Activated CD8-positive, alpha-beta memory T cell treated with anti-CD3 and anti-CD28 coated beads, Interleukin-2, amount 50 U/mL, for 24 hours (primary cell): ENCODE measurements around the gene ADAM33.
A peak's percentile ranks its signal among the peaks of the same experiment; 100 is the strongest.

ENCODE experiments used
- DNase-seq: peaks from one replicate; pipeline ENCODE4 v3.0.0-alpha.2; 2020; ENCODE audit errors: extremely low read depth

The ADAM33 gene, protein sequence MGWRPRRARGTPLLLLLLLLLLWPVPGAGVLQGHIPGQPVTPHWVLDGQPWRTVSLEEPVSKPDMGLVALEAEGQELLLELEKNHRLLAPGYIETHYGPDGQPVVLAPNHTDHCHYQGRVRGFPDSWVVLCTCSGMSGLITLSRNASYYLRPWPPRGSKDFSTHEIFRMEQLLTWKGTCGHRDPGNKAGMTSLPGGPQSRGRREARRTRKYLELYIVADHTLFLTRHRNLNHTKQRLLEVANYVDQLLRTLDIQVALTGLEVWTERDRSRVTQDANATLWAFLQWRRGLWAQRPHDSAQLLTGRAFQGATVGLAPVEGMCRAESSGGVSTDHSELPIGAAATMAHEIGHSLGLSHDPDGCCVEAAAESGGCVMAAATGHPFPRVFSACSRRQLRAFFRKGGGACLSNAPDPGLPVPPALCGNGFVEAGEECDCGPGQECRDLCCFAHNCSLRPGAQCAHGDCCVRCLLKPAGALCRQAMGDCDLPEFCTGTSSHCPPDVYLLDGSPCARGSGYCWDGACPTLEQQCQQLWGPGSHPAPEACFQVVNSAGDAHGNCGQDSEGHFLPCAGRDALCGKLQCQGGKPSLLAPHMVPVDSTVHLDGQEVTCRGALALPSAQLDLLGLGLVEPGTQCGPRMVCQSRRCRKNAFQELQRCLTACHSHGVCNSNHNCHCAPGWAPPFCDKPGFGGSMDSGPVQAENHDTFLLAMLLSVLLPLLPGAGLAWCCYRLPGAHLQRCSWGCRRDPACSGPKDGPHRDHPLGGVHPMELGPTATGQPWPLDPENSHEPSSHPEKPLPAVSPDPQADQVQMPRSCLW

DNA sequence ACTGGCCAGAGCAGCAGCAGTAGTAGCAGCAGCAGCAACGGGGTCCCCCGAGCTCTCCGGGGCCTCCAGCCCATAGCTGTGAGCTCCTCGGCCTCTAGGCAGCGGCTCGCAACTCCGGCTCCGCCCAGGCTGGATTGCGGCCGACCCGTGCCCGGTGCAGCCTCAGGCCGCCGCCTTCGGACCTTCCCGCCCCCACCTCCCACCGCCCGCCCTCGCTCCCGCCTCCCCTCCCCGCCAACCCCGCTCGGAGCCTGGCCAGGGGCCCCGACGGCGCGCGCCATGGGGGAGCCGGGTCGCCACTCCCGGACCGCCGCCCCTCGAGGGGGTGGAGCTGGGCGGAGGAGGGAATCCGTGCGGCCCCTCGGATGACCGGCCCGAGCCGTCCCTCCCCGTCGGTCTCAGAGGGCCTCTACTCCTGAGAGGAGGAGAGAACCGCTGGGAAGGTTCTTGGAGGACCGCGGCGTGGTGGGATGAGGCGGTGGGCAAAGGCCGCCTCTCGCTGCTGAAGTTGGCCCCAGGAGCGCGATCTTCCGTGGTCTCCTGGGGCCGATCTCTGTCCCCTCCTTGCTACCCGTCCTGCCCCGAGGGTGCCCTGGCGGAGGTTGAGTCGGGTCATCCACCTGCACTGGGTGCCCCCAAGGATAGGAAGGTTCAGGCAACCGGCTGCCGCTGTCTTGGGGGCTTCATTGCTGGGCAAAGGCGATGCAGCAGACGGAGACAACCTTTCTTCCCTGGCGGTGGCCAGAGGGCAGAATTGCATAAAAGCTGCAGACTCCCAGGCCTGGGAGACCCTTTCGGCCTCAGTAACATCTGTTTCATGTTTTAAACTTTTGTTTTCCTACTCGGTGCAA is at the start of gene ADAM33:
TSS of gene ADAM33 (minus strand) at position 80 of the 851 bp plus-strand sequence. CDS start at position 74, 6 bp downstream.
- no peak for DNase-seq

GRCh38 chr20:3730803-3731672 is 49.2 kb upstream of the ADAM33 start:
- DNase-seq: no peak

DNA sequence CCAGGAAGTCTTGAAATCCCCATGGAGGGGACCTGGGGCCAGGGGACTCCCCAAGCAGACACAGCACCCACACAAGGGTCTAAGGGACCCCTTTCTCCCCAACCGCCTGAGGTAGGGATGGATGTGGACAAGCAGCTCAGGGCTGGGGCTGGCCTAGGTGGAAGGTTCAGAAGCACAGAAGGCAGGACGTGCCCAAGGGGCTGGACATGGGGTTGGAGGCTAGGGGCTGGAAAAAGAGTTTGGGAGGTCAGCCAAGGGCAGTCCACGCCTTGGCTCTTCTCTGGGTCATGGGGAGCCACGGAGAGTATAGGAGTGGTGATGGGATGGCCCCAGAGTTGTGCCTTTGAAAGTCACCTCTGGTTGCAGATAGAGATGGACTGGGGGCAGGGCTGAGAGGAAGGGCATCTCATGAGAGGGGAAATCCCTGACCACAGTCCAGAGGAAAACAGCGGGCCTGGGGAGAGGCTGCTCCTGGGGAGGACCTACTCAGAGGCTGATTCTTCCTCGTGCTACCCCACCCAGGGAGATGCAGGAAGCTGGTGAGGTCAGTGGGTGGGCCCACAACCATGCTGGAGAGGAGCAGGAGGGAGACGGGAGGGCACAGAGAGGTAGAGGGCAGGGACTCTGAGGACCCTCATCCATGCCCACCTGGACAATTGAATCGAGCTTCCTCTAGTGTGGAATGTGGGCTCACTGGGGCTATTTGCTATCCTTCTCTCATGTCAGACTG is 48.2 kb upstream of the ADAM33 start:
- DNase-seq: no peak

DNA sequence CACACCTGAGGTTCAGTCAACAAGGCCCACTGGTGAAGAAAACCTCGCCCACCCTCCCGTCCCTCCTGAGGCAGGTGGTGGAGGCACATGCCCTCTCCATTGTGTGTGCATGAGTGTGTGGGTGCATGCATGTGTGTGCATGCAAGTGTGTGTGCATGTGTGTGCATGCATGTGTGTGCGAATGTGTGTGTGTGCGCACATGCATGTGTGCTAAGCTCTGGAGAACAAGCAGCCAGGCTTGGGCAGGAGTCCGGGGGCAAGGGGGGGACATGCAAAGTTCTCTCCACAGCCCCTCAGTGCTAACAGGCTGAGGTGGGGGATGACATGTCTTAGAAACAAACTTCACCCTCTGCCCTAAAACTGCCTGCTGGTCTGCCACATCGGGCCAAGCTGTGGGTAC is 47.6 kb upstream of the ADAM33 start:
- DNase-seq: no peak

- no peak for DNase-seq
These were observed 47.1 kb upstream of the ADAM33 start for GRCh38 chr20:3728876-3729275.

GRCh38 chr20:3728354-3728753 is 46.5 kb upstream of the ADAM33 start:
- DNase-seq: no peak

- no peak for DNase-seq
These were observed 45.7 kb upstream of the ADAM33 start for GRCh38 chr20:3727401-3728021.

DNA sequence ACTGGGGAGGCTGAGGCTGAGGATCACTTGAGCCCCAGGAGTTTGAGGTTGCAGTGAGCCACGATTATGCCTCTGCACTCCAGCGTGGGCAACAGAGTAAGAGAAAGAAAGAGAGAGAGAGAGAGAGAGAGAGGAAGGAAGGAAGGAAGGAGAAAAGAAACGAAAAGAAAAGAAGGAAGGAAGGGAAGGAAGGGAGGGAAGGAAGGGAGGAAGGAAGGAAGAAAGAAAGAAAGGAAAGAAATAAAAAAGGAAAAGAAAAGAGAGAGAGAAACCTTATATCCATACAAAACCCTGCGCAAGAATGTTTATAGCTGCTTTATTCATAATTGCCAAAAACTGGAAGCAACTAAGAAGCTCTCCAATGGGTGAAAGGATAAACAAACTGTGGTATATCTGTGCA is 42.5 kb upstream of the ADAM33 start:
- no peak for DNase-seq

DNA sequence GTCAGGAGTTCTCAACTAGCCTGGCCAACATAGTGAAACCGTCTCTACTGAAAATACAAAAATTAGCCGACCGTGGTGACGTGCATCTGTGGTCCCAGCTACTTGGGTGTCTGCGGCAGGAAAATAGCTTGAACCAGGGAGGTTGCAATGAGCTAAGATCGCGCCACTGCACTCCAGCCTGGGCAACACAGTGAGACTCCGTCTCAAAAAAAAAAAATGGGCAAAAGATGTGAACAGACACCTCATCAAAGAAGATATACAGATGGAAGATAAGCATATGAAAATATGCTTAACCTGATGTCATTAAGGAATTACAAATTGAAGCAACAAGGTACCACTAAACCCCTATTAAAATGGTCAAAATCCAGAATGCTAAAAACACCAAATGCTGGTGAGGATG is 41.5 kb upstream of the ADAM33 start:
- DNase-seq: no peak

DNA sequence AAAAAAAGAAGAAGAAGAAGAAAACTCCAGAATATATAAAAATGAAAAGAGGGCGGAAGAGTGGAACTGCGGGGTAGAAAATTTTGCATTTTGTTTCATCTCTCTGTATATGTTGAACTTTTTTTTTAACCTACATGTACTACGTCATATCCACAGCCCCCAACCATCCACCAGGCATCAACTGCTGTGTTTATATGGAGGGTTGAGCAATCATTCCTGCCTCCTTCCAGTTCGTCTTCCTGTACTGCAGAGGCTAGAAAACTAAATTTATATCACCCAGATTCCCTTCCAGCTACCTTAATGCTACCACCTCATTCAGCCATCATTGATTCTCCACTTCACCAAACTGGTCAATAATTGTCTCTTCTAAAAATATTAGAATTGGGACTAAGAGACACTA is 40.1 kb upstream of the ADAM33 start:
- no peak for DNase-seq

- no peak for DNase-seq
These were observed 38.8 kb upstream of the ADAM33 start for GRCh38 chr20:3720626-3721025.

GRCh38 chr20:3720068-3720467 is 38.3 kb upstream of the ADAM33 start:
- no peak for DNase-seq

DNA sequence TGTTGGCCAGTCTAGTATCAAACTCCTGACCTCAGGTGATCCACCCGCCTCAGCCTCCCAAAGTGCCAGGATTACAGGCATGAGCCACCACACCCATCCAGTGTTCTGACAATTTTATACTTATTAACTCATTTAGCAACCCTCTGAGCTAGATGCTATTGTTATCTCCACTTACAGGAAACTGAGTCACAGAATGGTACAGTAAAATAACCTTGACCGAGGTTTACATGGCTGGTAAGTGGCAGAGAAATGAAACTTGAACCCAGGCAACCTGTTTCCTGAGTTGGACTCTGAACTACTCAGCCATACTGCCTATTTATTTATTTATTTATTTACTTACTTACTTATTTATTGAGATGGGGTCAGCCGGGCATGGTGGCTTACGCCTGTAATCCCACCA is 37.2 kb upstream of the ADAM33 start:
- no peak for DNase-seq

DNA sequence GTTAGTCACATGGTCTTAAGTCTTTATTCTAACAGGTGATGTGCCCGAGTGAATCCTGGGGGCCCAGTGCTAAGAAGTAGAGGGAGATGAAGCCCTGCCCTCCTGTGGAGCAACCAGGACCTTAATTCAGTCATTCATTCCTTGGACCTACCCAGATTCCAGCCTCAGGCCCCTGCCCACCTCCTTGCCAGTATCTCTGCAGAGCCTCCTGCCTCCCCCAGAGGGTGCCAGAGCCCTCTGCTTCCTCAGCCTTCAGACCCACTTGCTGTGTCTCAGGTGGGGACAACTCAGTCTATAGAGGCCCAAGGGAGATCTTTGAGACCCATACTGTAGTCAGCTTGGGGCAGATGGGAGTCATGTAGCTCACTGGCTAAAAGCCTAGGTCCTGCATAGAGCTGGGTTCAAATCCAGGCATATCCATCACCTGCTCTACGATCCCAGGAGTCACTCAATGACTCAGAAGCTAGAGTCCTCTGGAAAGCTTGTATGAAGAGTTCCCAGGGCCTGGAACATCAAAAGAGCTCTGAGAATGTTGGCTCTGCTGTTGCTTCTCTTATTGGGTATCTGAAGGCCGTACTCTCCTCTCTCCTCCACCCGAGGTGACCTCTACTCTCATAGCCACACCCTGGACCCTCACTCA is 34.5 kb upstream of the ADAM33 start:
- no peak for DNase-seq

DNA sequence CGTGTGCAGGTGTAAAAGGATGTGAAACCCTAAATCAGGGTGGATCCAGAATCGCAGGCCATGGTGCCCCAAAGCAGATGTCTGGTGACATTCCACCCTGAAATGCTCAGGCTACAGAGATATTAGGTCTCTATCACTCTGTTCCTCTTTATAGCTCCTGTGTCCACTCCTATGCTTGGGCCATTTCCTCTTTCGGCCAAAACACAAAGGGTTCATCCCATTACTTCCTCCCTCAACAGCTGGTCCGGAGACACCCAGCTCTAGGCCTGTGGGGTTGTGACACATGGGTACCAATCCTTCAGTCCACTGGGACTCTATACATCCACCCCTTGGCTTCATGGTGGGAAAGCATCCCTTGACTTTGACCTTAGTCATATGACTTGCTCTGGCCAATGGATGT is 32.3 kb upstream of the ADAM33 start:
- DNase-seq: no peak

DNA sequence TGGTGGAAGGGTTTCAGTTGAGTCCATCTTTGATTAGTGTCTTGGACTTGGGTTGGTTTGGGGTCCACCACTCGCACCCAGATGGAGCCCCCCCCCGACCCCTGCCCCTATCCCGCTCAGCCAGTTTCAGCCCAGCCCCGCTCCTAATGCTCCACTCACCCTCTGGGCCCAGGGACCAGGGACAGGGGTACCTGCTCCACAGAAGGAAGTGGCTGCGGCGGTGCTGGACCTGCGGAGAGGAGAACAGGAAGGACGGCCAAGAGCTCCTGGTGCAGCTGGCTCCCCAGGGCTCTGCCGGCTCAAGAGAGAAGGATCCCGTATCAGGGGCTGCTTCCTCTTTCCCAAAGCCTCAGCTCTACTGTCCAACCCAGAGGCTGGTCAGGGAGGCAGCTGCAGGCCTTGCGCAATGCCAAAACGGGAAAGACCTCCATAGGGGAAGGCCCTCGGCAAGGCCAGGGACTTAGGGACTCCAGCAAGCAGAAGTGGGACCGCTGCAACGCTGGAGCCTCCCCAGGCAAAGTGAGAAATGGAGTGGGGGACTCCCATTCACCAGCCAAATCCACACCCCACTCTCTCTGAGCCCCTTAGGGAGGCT is 30.6 kb upstream of the ADAM33 start, which contains the start of gene SIGLEC1:
TSS of gene SIGLEC1 (minus strand) at position 322 of the 595 bp plus-strand sequence. CDS start 5,472 bp downstream, outside the sequence.
- no peak for DNase-seq

- DNase-seq: no peak
These were observed 29.7 kb upstream of the ADAM33 start for GRCh38 chr20:3711484-3711941.

DNA sequence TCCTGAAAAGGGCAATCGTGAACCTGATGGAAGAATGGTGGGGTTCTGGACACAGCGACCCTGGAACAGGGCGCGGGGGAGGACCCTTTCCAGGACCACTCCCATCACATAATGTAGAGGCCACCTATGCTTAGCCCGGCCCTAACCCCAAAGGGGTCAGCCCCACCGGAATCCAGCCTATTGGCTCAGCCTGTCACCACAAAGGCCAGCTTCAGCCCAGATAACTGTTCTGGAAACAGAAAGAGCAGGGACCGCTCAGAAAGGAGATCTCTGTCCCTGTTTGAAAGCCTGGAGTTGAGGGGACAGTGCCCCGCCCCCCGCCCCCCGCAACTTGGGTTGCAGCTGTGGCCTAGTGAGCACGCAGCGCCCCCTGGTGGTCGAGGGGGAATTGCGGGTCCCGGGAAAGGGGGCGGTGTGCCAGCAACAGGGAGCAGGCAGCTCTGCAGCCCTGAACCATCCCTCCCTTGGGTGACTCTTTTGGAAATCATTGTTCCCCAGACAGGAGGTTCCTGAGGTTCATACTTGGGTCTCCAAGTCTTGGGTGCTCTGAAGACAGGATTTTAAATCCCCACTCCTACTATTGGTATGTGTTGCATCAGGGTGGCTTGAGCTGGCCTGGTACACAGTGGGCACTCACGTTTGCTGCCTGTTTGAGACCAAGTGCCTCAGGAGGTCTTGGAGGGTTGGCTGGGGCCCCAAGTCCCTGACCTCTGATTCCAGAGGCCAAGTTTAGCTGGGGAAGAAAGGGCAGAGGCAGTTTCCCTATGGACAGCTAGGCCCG is 29.1 kb upstream of the ADAM33 start:
- DNase-seq: peak; percentile 48
